ENCODE data around the gene FBXL14. TPM values are rescaled to one million over a fixed set of nuclear protein-coding genes. Genes with fewer than 3 reads are reported as not detected.

Gene FBXL14
- total RNA-seq, 1 donor from 2014 or later, result 21.6 TPM

DNA sequence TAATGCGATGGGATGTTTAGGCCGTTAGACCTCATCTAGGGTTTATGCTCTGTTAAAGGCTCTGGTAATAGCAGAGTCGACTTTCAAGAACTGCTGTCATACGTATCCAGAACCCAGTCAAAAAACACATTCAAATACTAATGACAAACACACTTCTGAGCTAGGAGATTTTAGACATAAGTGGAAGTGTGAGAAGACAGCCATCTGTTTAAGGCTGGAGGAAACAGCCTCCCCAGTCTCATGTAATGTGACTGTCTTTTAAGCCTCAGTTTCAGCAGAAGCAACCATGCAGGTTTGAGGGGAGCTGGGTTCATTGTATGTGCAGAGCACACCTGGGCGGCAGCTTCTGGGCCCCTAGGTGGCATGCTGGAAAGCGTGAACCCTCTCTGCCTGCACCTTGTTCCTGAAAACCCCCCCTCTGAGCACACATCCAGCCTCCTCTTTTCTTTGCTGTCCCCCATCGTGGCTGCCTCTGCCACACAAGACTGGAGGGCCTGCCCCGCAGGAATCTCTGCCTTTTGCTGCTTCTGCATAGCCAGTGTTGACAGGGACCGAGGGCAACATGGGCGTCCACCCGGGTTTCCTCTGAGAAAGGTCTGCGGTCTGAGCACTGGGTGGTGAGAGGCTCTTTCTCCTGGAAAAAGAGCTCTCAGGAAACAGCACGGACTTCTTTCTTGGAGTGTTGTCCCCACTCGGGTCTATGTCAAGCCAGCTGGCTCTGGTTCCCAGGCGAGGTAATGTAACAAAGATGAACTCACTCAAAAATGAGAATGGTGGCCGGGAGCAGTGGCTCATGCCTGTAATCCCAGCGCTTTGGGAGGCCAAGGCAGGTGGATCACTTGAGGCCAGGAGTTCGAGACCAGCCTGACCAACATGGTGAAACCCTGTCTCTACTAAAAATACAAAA lies 46.2 kb upstream of the FBXL14 start:
- CTCF ChIA-PET, result no interaction called here
- POLR2A ChIA-PET, result interaction anchor here (0.7 kb wide), 1 partner anchor 10 kb away, joined by 3 read pairs; no protein-coding TSS in a partner anchor
- Mint-ChIP-seq H3K9me3 (no peaks in the 10 kb centered on the region), H3K36me3 (ENCODE audit: low read depth) (no peaks in the 10 kb centered on the region), H3K4me3 (no peak overlapping the region), H3K27me3 (no peaks in the 10 kb centered on the region), H3K27ac (no peak overlapping the region), H3K4me1 (peaks cover 4% of the 10 kb centered on the region)
- no peak for DNase-seq
- intact Hi-C loops (cut with micrococcal nuclease), result no loop called here
- ATAC-seq (ENCODE audit: low read depth), result no peak
- TF ChIP-seq, protein P1, sequence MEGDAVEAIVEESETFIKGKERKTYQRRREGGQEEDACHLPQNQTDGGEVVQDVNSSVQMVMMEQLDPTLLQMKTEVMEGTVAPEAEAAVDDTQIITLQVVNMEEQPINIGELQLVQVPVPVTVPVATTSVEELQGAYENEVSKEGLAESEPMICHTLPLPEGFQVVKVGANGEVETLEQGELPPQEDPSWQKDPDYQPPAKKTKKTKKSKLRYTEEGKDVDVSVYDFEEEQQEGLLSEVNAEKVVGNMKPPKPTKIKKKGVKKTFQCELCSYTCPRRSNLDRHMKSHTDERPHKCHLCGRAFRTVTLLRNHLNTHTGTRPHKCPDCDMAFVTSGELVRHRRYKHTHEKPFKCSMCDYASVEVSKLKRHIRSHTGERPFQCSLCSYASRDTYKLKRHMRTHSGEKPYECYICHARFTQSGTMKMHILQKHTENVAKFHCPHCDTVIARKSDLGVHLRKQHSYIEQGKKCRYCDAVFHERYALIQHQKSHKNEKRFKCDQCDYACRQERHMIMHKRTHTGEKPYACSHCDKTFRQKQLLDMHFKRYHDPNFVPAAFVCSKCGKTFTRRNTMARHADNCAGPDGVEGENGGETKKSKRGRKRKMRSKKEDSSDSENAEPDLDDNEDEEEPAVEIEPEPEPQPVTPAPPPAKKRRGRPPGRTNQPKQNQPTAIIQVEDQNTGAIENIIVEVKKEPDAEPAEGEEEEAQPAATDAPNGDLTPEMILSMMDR (IDR thresholded peaks at IDR 0.05), result no peak

GRCh38 chr12:1639538-1639937 lies 45.2 kb upstream of the FBXL14 start:
- no peaks in the 10 kb centered on the region for H3K4me1 Mint-ChIP-seq
- H3K27ac Mint-ChIP-seq, result no peak overlapping the region
- POLR2A ChIA-PET, result no interaction called here
- no peaks in the 10 kb centered on the region for H3K9me3 Mint-ChIP-seq
- H3K36me3 Mint-ChIP-seq (ENCODE audit: low read depth), result no peaks in the 10 kb centered on the region
- H3K27me3 Mint-ChIP-seq, result peaks cover 3% of the 10 kb centered on the region
- DNase-seq (no peak), ATAC-seq (ENCODE audit: low read depth) (no peak)
- CTCF ChIA-PET, result no interaction called here
- no peak overlapping the region for H3K4me3 Mint-ChIP-seq
- intact Hi-C loops (cut with micrococcal nuclease), result no loop called here
- TF ChIP-seq, protein P1 (IDR thresholded peaks at IDR 0.05), result no peak

- Mint-ChIP-seq H3K27ac (no peak overlapping the region), H3K4me1 (no peaks in the 10 kb centered on the region), H3K36me3 (ENCODE audit: low read depth) (no peaks in the 10 kb centered on the region), H3K9me3 (no peaks in the 10 kb centered on the region), H3K27me3 (peaks cover 10% of the 10 kb centered on the region), H3K4me3 (no peak overlapping the region)
- ATAC-seq (ENCODE audit: low read depth), result no peak
- POLR2A ChIA-PET, result interaction anchor here (0.9 kb wide), 1 partner anchor 55 kb away, joined by 4 read pairs; no protein-coding TSS in a partner anchor
- intact Hi-C loops (cut with micrococcal nuclease), result no loop called here
- CTCF ChIA-PET, result interaction anchor here (1.0 to 1.8 kb wide), 2 partner anchors 153 to 302 kb away, joined by 3 to 7 read pairs; no protein-coding TSS in a partner anchor
- no peak for DNase-seq
- TF ChIP-seq, protein P1 (IDR thresholded peaks at IDR 0.05), result no peak
Measured at GRCh38 chr12:1638203-1638602, 43.8 kb upstream of the FBXL14 start.

DNA sequence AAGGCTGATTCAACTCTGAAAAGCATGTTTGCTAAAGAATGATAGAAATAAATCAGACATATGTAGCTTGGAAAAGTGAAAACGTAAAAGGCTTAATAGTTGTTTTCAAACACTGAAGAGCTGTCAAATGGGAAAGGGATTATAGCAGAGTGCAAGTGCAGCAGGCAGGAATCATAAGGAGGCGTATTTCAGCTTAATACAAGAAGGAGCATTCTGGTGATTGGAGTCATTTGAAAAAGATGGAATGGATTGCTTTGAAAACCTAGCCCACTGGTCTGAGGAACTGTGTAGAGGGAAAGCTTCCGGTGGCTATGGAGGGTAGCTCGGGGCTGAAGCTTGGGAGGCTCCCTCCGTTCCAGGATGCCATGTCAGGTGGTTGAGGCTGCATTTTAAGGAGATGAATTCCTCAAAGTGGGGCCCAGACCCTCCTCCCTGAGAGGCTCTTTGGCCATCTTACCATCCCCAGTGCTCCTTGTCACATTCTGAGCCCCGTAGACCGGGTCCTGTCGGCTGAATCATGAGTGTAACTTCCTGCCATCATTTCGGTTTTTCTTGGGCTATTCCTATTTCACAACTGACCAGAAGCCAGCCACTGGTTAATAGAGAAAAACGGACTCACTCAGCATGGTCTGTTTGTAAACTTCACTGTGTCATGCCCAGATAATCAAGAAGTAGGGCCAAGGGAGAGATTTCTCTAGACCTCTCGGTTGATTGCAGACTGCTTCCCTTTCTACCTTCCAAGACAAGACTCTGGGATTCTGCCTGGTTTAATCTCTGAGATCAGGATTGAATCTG lies 41.1 kb upstream of the FBXL14 start:
- H3K27ac Mint-ChIP-seq, result no peak overlapping the region
- H3K4me1 Mint-ChIP-seq, result peaks cover 12% of the 10 kb centered on the region
- DNase-seq (no peak), ATAC-seq (ENCODE audit: low read depth) (no peak)
- intact Hi-C loops (cut with micrococcal nuclease), result loop anchor here (2.0 kb wide), 1 partner anchor 17 kb away; no protein-coding TSS in a partner anchor
- ChIA-PET POLR2A (no interaction called here), CTCF (interaction anchor here (0.6 to 4.7 kb wide), 17 partner anchors 9 to 1157 kb away, joined by 3 to 62 read pairs (median 5); no protein-coding TSS in a partner anchor)
- H3K36me3 Mint-ChIP-seq (ENCODE audit: low read depth), result no peaks in the 10 kb centered on the region
- H3K27me3 Mint-ChIP-seq, result peaks cover 24% of the 10 kb centered on the region
- TF ChIP-seq, protein P1 (IDR thresholded peaks at IDR 0.05), result no peak
- no peak overlapping the region for H3K4me3 Mint-ChIP-seq
- H3K9me3 Mint-ChIP-seq, result no peaks in the 10 kb centered on the region

Measured in activated B cell treated with CpG ODN at 0.5 μM for 24 hours (primary cell).